Measurements from ENCODE around the gene CCL28. TPM values are rescaled to one million over a fixed set of nuclear protein-coding genes. Genes with fewer than 3 reads are reported as not detected.

CCL28 gene
- total RNA-seq, 1 experiment from 2014 or later = 8.5 TPM

DNA sequence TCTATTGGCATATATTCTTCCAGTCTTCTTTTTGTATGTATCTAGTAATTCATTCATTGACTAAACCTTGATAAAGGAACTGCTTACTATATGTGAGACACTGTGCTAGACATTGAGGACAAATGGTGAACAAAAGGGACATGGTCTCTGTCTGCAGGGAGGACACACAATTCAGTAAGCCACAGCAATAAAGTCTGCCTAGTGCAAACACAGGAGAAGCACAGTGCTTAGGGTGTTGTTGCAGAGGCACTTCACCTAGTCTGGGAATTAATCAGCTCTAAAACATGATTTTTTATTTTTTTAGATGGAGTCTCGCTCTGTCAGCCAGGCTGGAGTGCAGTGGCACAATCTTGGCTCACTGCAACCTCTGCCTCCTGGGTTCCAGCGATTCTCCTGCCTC is 6.4 kb upstream of the CCL28 start:
- H3K9ac ChIP-seq (ENCODE audit: low read length) = no peak overlapping the region
- H3K9me3 ChIP-seq (ENCODE audit: low read length) = no peaks in the 10 kb centered on the region
- H3K36me3 ChIP-seq (ENCODE audit: low read depth, low read length) = no peaks in the 10 kb centered on the region
- ATAC-seq = no peak
- no TSS peak for BruUV-seq (replicated peaks)
- no peaks in the 10 kb centered on the region for H4K20me1 ChIP-seq (ENCODE audit: low read length)
- CTCF ChIA-PET = no interaction called here
- peaks cover 11% of the 10 kb centered on the region for H3K4me1 ChIP-seq (ENCODE audit: insufficient read depth, low read length)
- no peaks in the 10 kb centered on the region for H3F3A ChIP-seq (ENCODE audit: low read length, unreplicated experiment)
- intact Hi-C loops (cut with micrococcal nuclease) = no loop called here
- POLR2A ChIA-PET (ENCODE audit: unreplicated experiment) = no interaction called here
- no peak overlapping the region for H3K4me2 ChIP-seq (ENCODE audit: low read length)
- no peak for DNase-seq
- no peaks in the 10 kb centered on the region for H3K79me2 ChIP-seq (ENCODE audit: low read length)
- H3K9me2 ChIP-seq (replicated peaks; ENCODE audit: low read length) = no peaks in the 10 kb centered on the region
- no peak overlapping the region for H3K4me3 ChIP-seq (ENCODE audit: low read length)
- no peak overlapping the region for H2AFZ ChIP-seq (ENCODE audit: low read length)
- no peak overlapping the region for H3K27ac ChIP-seq (ENCODE audit: low read length)
- no peaks in the 10 kb centered on the region for H3K27me3 ChIP-seq (ENCODE audit: low read length)
- TF ChIP-seq CTCF (conservative IDR thresholded peaks at IDR 0.05; ENCODE audit: low read depth, low read length) = no peak
- TF ChIP-seq EZH2phosphoT487 (IDR thresholded peaks at IDR 0.05; ENCODE audit: borderline replicate concordance, low read length) = no peak
- TF ChIP-seq EZH2 (IDR thresholded peaks at IDR 0.05; ENCODE audit: low read length, unreplicated experiment) = no peak

DNA sequence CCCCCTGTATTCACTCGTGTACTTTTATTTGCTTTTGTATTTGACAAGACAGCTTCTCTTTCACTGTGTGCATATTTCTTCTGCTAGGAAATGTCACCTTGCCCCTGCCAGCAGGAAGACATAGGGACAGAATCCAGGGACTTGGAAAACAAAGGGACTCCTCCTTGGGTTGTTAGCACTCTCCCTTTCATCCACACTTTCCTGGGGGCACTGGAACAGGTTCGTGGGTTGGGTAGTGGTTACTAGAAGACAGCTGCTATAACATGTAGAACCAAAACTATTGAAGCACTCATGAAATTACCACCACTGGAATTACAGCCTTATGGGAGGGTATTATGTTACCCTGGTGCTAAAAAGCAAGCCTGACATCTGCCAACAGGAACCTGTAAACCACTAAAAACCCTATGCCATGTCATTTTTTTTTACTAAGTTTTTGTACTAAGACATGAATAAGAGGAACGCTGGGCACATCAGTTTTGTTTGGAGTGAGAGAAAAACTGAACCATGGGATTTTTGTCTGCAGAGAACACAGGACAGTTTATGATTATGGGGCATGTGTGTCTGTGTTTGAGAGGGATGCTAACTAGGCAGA is 4.7 kb upstream of the CCL28 start:
- no peaks in the 10 kb centered on the region for H3K79me2 ChIP-seq (ENCODE audit: low read length)
- TF ChIP-seq CTCF (conservative IDR thresholded peaks at IDR 0.05; ENCODE audit: low read depth, low read length) (no peak), EZH2phosphoT487 (IDR thresholded peaks at IDR 0.05; ENCODE audit: borderline replicate concordance, low read length) (no peak), EZH2 (IDR thresholded peaks at IDR 0.05; ENCODE audit: low read length, unreplicated experiment) (no peak)
- H3K4me1 ChIP-seq (ENCODE audit: insufficient read depth, low read length) = peaks cover 4% of the 10 kb centered on the region
- H3K4me3 ChIP-seq (ENCODE audit: low read length) = no peak overlapping the region
- no peaks in the 10 kb centered on the region for H3F3A ChIP-seq (ENCODE audit: low read length, unreplicated experiment)
- BruUV-seq (replicated peaks) = no TSS peak
- no peak overlapping the region for H2AFZ ChIP-seq (ENCODE audit: low read length)
- no peaks in the 10 kb centered on the region for H3K27me3 ChIP-seq (ENCODE audit: low read length)
- intact Hi-C loops (cut with micrococcal nuclease) = no loop called here
- CTCF ChIA-PET = no interaction called here
- no peaks in the 10 kb centered on the region for H4K20me1 ChIP-seq (ENCODE audit: low read length)
- ATAC-seq (no peak), DNase-seq (no peak)
- POLR2A ChIA-PET (ENCODE audit: unreplicated experiment) = no interaction called here
- H3K36me3 ChIP-seq (ENCODE audit: low read depth, low read length) = no peaks in the 10 kb centered on the region
- H3K9me2 ChIP-seq (replicated peaks; ENCODE audit: low read length) = no peaks in the 10 kb centered on the region
- no peak overlapping the region for H3K9ac ChIP-seq (ENCODE audit: low read length)
- H3K9me3 ChIP-seq (ENCODE audit: low read length) = no peaks in the 10 kb centered on the region
- no peak overlapping the region for H3K27ac ChIP-seq (ENCODE audit: low read length)
- no peak overlapping the region for H3K4me2 ChIP-seq (ENCODE audit: low read length)

DNA sequence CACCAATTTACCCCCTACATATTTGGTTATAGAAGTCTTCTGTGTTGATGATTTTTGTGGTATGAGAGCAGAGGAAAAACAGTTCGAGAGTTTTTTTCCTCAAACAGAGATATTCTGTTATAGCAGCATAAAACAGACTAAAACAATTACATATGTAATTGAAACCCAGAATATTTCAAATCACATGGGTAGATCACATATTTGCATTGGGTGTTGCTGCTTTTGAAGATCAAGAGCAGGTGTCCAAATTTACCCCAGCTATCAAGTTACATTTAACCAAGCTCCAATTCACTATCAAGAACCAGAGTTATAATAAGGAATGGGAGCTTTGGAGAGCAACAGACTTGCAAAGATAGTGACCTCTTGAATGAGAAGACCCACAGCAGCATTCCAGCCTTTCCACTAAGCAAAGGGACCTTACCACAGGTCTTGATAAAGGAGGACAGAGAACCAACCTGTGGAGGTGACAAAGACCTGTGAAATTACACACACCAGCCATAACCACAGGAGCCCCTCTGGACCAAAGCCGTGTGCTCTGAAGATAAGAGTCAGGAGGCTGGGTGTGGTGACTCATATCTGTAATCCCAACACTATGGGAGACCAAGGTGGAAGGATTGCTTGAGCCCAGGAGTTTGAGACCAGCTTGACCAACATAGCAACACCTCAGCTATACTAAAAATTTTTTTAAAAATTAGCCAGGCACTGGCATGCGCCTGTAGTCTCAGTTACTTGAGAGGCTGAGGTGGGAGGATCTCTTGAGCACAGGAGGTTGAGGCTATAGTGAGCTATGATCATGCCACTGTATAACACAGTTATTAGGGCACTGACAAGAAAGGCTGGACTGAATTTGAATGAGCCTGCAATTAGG is 4.0 kb upstream of the CCL28 start:
- no peak for ATAC-seq
- Histone ChIP-seq H3K27ac (ENCODE audit: low read length) (no peak overlapping the region), H3F3A (ENCODE audit: low read length, unreplicated experiment) (no peaks in the 10 kb centered on the region), H3K36me3 (ENCODE audit: low read depth, low read length) (no peaks in the 10 kb centered on the region), H3K4me1 (ENCODE audit: insufficient read depth, low read length) (no peaks in the 10 kb centered on the region), H2AFZ (ENCODE audit: low read length) (no peak overlapping the region), H4K20me1 (ENCODE audit: low read length) (no peaks in the 10 kb centered on the region), H3K9me2 (replicated peaks; ENCODE audit: low read length) (no peaks in the 10 kb centered on the region), H3K79me2 (ENCODE audit: low read length) (no peaks in the 10 kb centered on the region), H3K9me3 (ENCODE audit: low read length) (no peaks in the 10 kb centered on the region), H3K27me3 (ENCODE audit: low read length) (no peaks in the 10 kb centered on the region), H3K9ac (ENCODE audit: low read length) (no peak overlapping the region), H3K4me3 (ENCODE audit: low read length) (no peak overlapping the region), H3K4me2 (ENCODE audit: low read length) (no peak overlapping the region)
- intact Hi-C loops (cut with micrococcal nuclease) = no loop called here
- no peak for TF ChIP-seq CTCF (conservative IDR thresholded peaks at IDR 0.05; ENCODE audit: low read depth, low read length)
- POLR2A ChIA-PET (ENCODE audit: unreplicated experiment) = no interaction called here
- BruUV-seq (replicated peaks) = no TSS peak
- CTCF ChIA-PET = no interaction called here
- DNase-seq = no peak

Data from PC-3 (cell line).